Prostate gland (tissue), 2 donors: Measurements from ENCODE around the gene SORBS2.

Experiments
- CTCF ChIP-seq, 4 experiments: fragments of 200-600 bp in 2 of 4; fragments of 450-650 bp in 2 of 4; sonication (generic) in 2 of 4; IDR thresholded peaks; 1 replicate in 3 of 4; 2 replicates in 1 of 4; pipeline ENCODE4 v1.5.1; 2016 to 2019; ENCODE audit warnings: antibody characterized with exemption in 4 of 4, mild to moderate bottlenecking in 2 of 4, moderate library complexity in 2 of 4
- POLR2A ChIP-seq: fragments of 450-650 bp; IDR thresholded peaks from one replicate; pipeline ENCODE4 v1.6.1; 2016; ENCODE audit warnings: antibody characterized with exemption, mild to moderate bottlenecking
- POLR2AphosphoS5 ChIP-seq: sonication (generic); formaldehyde crosslinking; IDR thresholded peaks from one replicate; pipeline ENCODE4 v1.6.1; 2017; ENCODE audit warnings: antibody characterized with exemption

DNA sequence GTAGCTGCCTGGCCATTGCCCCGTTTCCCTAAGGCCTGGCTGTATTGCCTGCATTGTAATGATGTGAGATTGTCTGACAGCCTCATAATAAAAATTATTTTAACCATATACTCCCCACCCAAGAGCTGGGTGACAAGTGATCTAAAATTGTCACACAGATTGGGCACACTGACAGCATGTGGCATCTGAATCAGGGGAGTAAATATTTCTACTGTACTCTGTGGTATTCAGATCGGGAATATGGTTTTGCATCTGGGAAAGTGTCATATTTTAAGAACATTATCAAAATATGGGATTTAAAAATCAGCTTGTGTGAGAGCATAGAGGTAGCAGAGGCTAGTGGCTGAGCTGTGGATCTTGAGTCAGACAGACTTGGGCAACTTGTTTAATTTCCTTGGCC, 140.9 kb downstream of the SORBS2 start:
- no peak for TF ChIP-seq CTCF (IDR thresholded peaks at IDR 0.05)
- TF ChIP-seq POLR2A = no peak
- no peak for TF ChIP-seq POLR2AphosphoS5
